ENCODE measurements around the gene HPS1.

GRCh38 chr10:98411768-98412167 lies 35.0 kb downstream of the HPS1 start:
- TF ChIP-seq POLR2A (IDR thresholded peaks at IDR 0.05) (no peak), CTCF (IDR thresholded peaks at IDR 0.05) (no peak)
